ENCODE data around the gene YPEL1. TPM values are rescaled to one million over a fixed set of nuclear protein-coding genes. Genes with fewer than 3 reads are reported as not detected.

Gene YPEL1
- total and polyA plus RNA-seq, 2 of the 13 experiments (the other 11 are each of a cell fraction or from before 2014, with no cell fraction given): 0.33 to 2.5 TPM

- TF ChIP-seq, protein P1, sequence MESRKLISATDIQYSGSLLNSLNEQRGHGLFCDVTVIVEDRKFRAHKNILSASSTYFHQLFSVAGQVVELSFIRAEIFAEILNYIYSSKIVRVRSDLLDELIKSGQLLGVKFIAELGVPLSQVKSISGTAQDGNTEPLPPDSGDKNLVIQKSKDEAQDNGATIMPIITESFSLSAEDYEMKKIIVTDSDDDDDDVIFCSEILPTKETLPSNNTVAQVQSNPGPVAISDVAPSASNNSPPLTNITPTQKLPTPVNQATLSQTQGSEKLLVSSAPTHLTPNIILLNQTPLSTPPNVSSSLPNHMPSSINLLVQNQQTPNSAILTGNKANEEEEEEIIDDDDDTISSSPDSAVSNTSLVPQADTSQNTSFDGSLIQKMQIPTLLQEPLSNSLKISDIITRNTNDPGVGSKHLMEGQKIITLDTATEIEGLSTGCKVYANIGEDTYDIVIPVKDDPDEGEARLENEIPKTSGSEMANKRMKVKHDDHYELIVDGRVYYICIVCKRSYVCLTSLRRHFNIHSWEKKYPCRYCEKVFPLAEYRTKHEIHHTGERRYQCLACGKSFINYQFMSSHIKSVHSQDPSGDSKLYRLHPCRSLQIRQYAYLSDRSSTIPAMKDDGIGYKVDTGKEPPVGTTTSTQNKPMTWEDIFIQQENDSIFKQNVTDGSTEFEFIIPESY (CRISPR knock-in tag; IDR thresholded peaks at IDR 0.05): peak; percentile 91
- TF ChIP-seq SNRNP70 (IDR thresholded peaks at IDR 0.05; ENCODE audit: low read depth, low read length) (no peak), ZNF598 (CRISPR knock-in tag; IDR thresholded peaks at IDR 0.05; ENCODE audit: borderline replicate concordance) (no peak)
Observed at GRCh38 chr22:21677606-21678443, 57.8 kb downstream of the YPEL1 start (continued).

DNA sequence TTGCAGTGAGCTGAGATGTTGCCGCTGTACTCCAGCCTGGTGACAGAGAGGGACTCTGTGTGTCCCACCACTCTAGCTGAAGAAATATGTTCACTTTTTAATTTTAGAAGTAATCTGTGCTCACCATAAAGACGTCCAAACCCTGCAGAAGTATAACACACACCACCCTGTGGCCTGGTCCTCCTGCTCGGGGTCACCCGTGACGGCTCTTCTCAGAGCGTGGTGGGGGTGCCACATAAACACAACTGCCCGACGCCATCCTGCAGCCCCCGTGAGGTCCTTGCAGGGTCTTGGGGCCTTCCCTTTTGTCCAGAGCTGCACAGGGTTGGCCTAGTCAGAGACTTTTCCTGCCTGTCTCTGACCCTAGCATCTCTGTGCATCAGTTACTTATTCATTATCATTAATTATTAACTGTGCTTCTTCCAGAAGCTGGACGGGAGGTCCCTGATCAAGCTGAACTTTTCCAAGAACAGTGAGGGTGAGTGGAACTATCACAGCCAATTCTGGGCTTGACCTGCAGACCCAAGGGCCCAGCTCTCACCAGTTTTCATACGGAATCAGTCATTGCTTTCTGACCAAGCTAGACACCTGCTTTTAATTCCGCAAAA, 60.9 kb downstream of the YPEL1 start:
- Histone ChIP-seq H3K9ac (ENCODE audit: insufficient read depth, low read depth, low read length) (no peak overlapping the region), H3K27me3 (ENCODE audit: control insufficient read depth in 1 of 2, insufficient read depth in 2 of 2, low read length in 2 of 2) (no peaks in the 10 kb centered on the region), H3K4me3 (replicated peaks in 1 of 3; ENCODE audit: insufficient read depth in 1 of 3, low read depth in 2 of 3, low read length in 3 of 3) (no peak overlapping the region), H3K4me1 (ENCODE audit: insufficient read depth, low read length) (peaks cover 33% of the 10 kb centered on the region), H3K36me3 (replicated peaks in 1 of 2; ENCODE audit: control insufficient read depth in 1 of 2, insufficient read depth in 2 of 2, low read length in 2 of 2) (peaks cover 17 to 62% of the 10 kb centered on the region in 2 experiments), H2AFZ (ENCODE audit: low read length) (no peak overlapping the region), H3K4me2 (ENCODE audit: low read depth, low read length) (no peak overlapping the region), H3K79me2 (ENCODE audit: insufficient read depth, low read length) (no peaks in the 10 kb centered on the region), H3K27ac (ENCODE audit: extremely low read length, insufficient read depth, low read length) (no peak overlapping the region), H4K20me1 (ENCODE audit: insufficient read depth, low read length) (no peaks in the 10 kb centered on the region; the same call in 1 of the 2 replicates), H3K9me3 (ENCODE audit: low read length) (no peaks in the 10 kb centered on the region)
- POLR2A ChIA-PET: interaction anchor here (1.5 to 2.5 kb wide), 2 partner anchors 9 to 17 kb away, joined by 5 to 16 read pairs; partner anchors contain the start of gene PPIL2
- CTCF ChIA-PET (ENCODE audit: low intra/inter-chr PET ratio, low total read pairs): no interaction called here
- in situ Hi-C loops (cut with HindIII; ENCODE audit: extremely low pct_ligation_motif_present, low pct_unique_long_range_greater_than_20kb): no loop called here
- ATAC-seq: no peak
- no peak for DNase-seq (ENCODE audit: low spot score)
- no peak for FAIRE-seq
- WGBS (ENCODE audit: low lambda C conversion rate): 91% methylated on average over 11 of the region's 12 CpGs
- BruUV-seq (replicated peaks): no TSS peak
- intact Hi-C loops (cut with micrococcal nuclease; ENCODE audit: unreplicated experiment): no loop called here
- no peak for TF ChIP-seq RNF2 (conservative IDR thresholded peaks at IDR 0.05; ENCODE audit: low read depth)
- TF ChIP-seq SSRP1 (CRISPR knock-in tag; IDR thresholded peaks at IDR 0.05): no peak
- TF ChIP-seq ZNF776 (CRISPR knock-in tag; IDR thresholded peaks at IDR 0.05): no peak
- TF ChIP-seq, protein P2, sequence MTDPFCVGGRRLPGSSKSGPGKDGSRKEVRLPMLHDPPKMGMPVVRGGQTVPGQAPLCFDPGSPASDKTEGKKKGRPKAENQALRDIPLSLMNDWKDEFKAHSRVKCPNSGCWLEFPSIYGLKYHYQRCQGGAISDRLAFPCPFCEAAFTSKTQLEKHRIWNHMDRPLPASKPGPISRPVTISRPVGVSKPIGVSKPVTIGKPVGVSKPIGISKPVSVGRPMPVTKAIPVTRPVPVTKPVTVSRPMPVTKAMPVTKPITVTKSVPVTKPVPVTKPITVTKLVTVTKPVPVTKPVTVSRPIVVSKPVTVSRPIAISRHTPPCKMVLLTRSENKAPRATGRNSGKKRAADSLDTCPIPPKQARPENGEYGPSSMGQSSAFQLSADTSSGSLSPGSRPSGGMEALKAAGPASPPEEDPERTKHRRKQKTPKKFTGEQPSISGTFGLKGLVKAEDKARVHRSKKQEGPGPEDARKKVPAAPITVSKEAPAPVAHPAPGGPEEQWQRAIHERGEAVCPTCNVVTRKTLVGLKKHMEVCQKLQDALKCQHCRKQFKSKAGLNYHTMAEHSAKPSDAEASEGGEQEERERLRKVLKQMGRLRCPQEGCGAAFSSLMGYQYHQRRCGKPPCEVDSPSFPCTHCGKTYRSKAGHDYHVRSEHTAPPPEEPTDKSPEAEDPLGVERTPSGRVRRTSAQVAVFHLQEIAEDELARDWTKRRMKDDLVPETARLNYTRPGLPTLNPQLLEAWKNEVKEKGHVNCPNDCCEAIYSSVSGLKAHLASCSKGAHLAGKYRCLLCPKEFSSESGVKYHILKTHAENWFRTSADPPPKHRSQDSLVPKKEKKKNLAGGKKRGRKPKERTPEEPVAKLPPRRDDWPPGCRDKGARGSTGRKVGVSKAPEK (CRISPR knock-in tag; IDR thresholded peaks at IDR 0.05; ENCODE audit: borderline replicate concordance): no peak
- no peak for TF ChIP-seq HCFC1 (IDR thresholded peaks at IDR 0.05; ENCODE audit: low read depth, low read length)
- no peak for TF ChIP-seq ZNF652 (CRISPR knock-in tag; IDR thresholded peaks at IDR 0.05; ENCODE audit: borderline replicate concordance, low read depth)
- TF ChIP-seq ZNF234 (CRISPR knock-in tag; conservative IDR thresholded peaks at IDR 0.05): no peak
- no peak for TF ChIP-seq ZBTB4 (CRISPR knock-in tag; IDR thresholded peaks at IDR 0.05; ENCODE audit: borderline replicate concordance)

Data from HepG2 (cell line).